ENCODE results near the gene ITPK1.

The ITPK1 gene

GRCh38 chr14:93156693-93157369 lies 41.1 kb upstream of the ITPK1 start:
- TF ChIP-seq SIN3A (IDR thresholded peaks at IDR 0.05; ENCODE audit: borderline replicate concordance, insufficient read depth, low read length) (no peak), TAF1 (IDR thresholded peaks at IDR 0.05; ENCODE audit: borderline replicate concordance, insufficient read depth, low read length) (no peak), REST (IDR thresholded peaks at IDR 0.05; ENCODE audit: insufficient read depth in 1 of 2, low read depth in 2 of 2, low read length in 2 of 2) (no peak), POLR2AphosphoS5 (IDR thresholded peaks at IDR 0.05; ENCODE audit: low read depth, low read length) (no peak), FOXP2 (optimal IDR thresholded peaks at IDR 0.05; ENCODE audit: borderline replicate concordance, extremely low read depth, extremely low read length, insufficient read depth) (no peak)

- TF ChIP-seq POLR2AphosphoS5 (IDR thresholded peaks at IDR 0.05; ENCODE audit: low read depth, low read length) (no peak), SIN3A (IDR thresholded peaks at IDR 0.05; ENCODE audit: borderline replicate concordance, insufficient read depth, low read length) (no peak), TAF1 (IDR thresholded peaks at IDR 0.05; ENCODE audit: borderline replicate concordance, insufficient read depth, low read length) (no peak), FOXP2 (optimal IDR thresholded peaks at IDR 0.05; ENCODE audit: borderline replicate concordance, extremely low read depth, extremely low read length, insufficient read depth) (no peak), REST (IDR thresholded peaks at IDR 0.05; ENCODE audit: insufficient read depth in 1 of 2, low read depth in 2 of 2, low read length in 2 of 2) (no peak)
Observed at GRCh38 chr14:93155667-93156066, 39.9 kb upstream of the ITPK1 start.

GRCh38 chr14:93153121-93153520 lies 37.4 kb upstream of the ITPK1 start:
- TF ChIP-seq REST (IDR thresholded peaks at IDR 0.05; ENCODE audit: insufficient read depth in 1 of 2, low read depth in 2 of 2, low read length in 2 of 2) (no peak), FOXP2 (optimal IDR thresholded peaks at IDR 0.05; ENCODE audit: borderline replicate concordance, extremely low read depth, extremely low read length, insufficient read depth) (no peak), TAF1 (IDR thresholded peaks at IDR 0.05; ENCODE audit: borderline replicate concordance, insufficient read depth, low read length) (no peak)

- no peak for TF ChIP-seq SIN3A (IDR thresholded peaks at IDR 0.05; ENCODE audit: borderline replicate concordance, insufficient read depth, low read length)
- TF ChIP-seq FOXP2 (optimal IDR thresholded peaks at IDR 0.05; ENCODE audit: borderline replicate concordance, extremely low read depth, extremely low read length, insufficient read depth): no peak
- TF ChIP-seq TAF1 (IDR thresholded peaks at IDR 0.05; ENCODE audit: borderline replicate concordance, insufficient read depth, low read length): no peak
- no peak for TF ChIP-seq POLR2AphosphoS5 (IDR thresholded peaks at IDR 0.05; ENCODE audit: low read depth, low read length)
- TF ChIP-seq REST (IDR thresholded peaks at IDR 0.05; ENCODE audit: insufficient read depth in 1 of 2, low read depth in 2 of 2, low read length in 2 of 2): no peak
Observed at GRCh38 chr14:93150227-93151208, 34.8 kb upstream of the ITPK1 start.

Measured in PFSK-1 (cell line).